HEK293 (cell line): ENCODE data around the gene NSFL1C.

Source experiments
- CTCF ChIA-PET: fragments of 350-600 bp; formaldehyde crosslinking; extraction: SDS; loops from one replicate; lab custom pipeline; 2021; ENCODE audit warnings: antibody characterized with exemption; lab: Yijun Ruan, JAX
- POLR2A ChIA-PET: fragments of 300-600 bp; formaldehyde crosslinking; extraction: SDS; loops from one replicate; lab custom pipeline; 2020; ENCODE audit warnings: antibody characterized with exemption, inconsistent platforms; lab: Yijun Ruan, JAX
- H3K27ac ChIP-seq: fragments of 200-500 bp; sonication (Bioruptor generic); 2 replicates; pipeline ENCODE4 v1.5.1; 2014; ENCODE audit warnings: low read depth, low read length, control low read depth, inconsistent platforms; ENCODE audit errors: extremely low read depth
- H3K36me3 ChIP-seq, 2 experiments: fragments of 200-500 bp in 1 of 2; sonication (Bioruptor generic) in 1 of 2; 1 replicate in 1 of 2; 2 replicates in 1 of 2; pipeline ENCODE4 v1.5.1; 2014 to 2017; ENCODE audit warnings: inconsistent platforms in 2 of 2, low read length in 2 of 2; ENCODE audit not compliant: control insufficient read depth in 2 of 2, insufficient read depth in 1 of 2
- H3K4me1 ChIP-seq: fragments of 200-500 bp; sonication (Bioruptor generic); 2 replicates; pipeline ENCODE4 v1.5.1; 2014; ENCODE audit warnings: mild to moderate bottlenecking, low read length, inconsistent platforms; ENCODE audit not compliant: control insufficient read depth, insufficient read depth
- H3K4me3 ChIP-seq: 2 replicates; pipeline ENCODE4 v1.5.1; 2011; ENCODE audit warnings: low read depth, mild to moderate bottlenecking, control low read depth, low read length, moderate library complexity
- H3K9me3 ChIP-seq: fragments of 200-500 bp; sonication (Bioruptor generic); 2 replicates; pipeline ENCODE4 v1.5.1; 2014; ENCODE audit warnings: low read depth, low read length, inconsistent platforms; ENCODE audit not compliant: control insufficient read depth, insufficient read depth
- HIC1 ChIP-seq: fragments of 450-650 bp; formaldehyde crosslinking; IDR thresholded peaks from 2 replicates; pipeline ENCODE4 v1.5.1; 2016; ENCODE audit warnings: missing biosample characterization, missing genetic modification characterization
- HOXA7 ChIP-seq: sonication (generic); formaldehyde crosslinking; IDR thresholded peaks from 2 replicates; pipeline ENCODE4 v1.8.1; 2022; ENCODE audit warnings: missing genetic modification reagents, borderline replicate concordance
- INSM2 ChIP-seq: fragments of 450-650 bp; formaldehyde crosslinking; IDR thresholded peaks from 2 replicates; pipeline ENCODE4 v1.5.1; 2016; ENCODE audit warnings: missing biosample characterization, missing genetic modification characterization
- KLF10 ChIP-seq: fragments of 450-650 bp; IDR thresholded peaks from 2 replicates; pipeline ENCODE4 v1.5.1; 2018; ENCODE audit warnings: missing biosample characterization, mild to moderate bottlenecking, missing genetic modification characterization
- REPIN1 ChIP-seq: fragments of 450-650 bp; formaldehyde crosslinking; IDR thresholded peaks from 2 replicates; pipeline ENCODE4 v1.5.1; 2017; ENCODE audit warnings: missing biosample characterization, missing genetic modification characterization, low read depth
- TRIM28 ChIP-seq: IDR thresholded peaks from 2 replicates; pipeline ENCODE4 v1.6.1; 2011; ENCODE audit warnings: low read length, control low read depth, borderline replicate concordance
- WT1 ChIP-seq: fragments of 450-650 bp; formaldehyde crosslinking; IDR thresholded peaks from 2 replicates; pipeline ENCODE4 v1.5.1; 2016; ENCODE audit warnings: missing biosample characterization, missing genetic modification characterization
- ZBTB1 ChIP-seq: fragments of 450-650 bp; formaldehyde crosslinking; IDR thresholded peaks from 2 replicates; pipeline ENCODE4 v1.5.1; 2016; ENCODE audit warnings: missing biosample characterization, missing genetic modification characterization
- ZBTB10 ChIP-seq: fragments of 450-650 bp; formaldehyde crosslinking; IDR thresholded peaks from 2 replicates; pipeline ENCODE4 v1.5.1; 2016; ENCODE audit warnings: missing biosample characterization, missing genetic modification characterization
- ZNF140 ChIP-seq: fragments of 450-650 bp; formaldehyde crosslinking; IDR thresholded peaks from 2 replicates; pipeline ENCODE4 v1.5.1; 2016; ENCODE audit warnings: missing biosample characterization, missing genetic modification characterization
- ZNF146 ChIP-seq: fragments of 450-650 bp; formaldehyde crosslinking; IDR thresholded peaks from 2 replicates; pipeline ENCODE4 v1.5.1; 2016; ENCODE audit warnings: missing biosample characterization, missing genetic modification characterization
- ZNF155 ChIP-seq: fragments of 450-650 bp; formaldehyde crosslinking; IDR thresholded peaks from 2 replicates; pipeline ENCODE4 v1.5.1; 2016; ENCODE audit warnings: missing biosample characterization, missing genetic modification characterization
- ZNF16 ChIP-seq: fragments of 450-650 bp; formaldehyde crosslinking; IDR thresholded peaks from 2 replicates; pipeline ENCODE4 v1.5.1; 2016; ENCODE audit warnings: low read depth, missing biosample characterization, missing genetic modification characterization
- ZNF24 ChIP-seq: fragments of 450-650 bp; formaldehyde crosslinking; IDR thresholded peaks from 2 replicates; pipeline ENCODE4 v1.5.1; 2016; ENCODE audit warnings: missing biosample characterization, missing genetic modification characterization
- ZNF280D ChIP-seq: fragments of 450-650 bp; formaldehyde crosslinking; IDR thresholded peaks from 2 replicates; pipeline ENCODE4 v1.5.1; 2016; ENCODE audit warnings: missing biosample characterization, missing genetic modification characterization
- ZNF292 ChIP-seq: fragments of 450-650 bp; formaldehyde crosslinking; IDR thresholded peaks from 2 replicates; pipeline ENCODE4 v1.5.1; 2016; ENCODE audit warnings: low read depth, missing biosample characterization, missing genetic modification characterization, borderline replicate concordance
- ZNF398 ChIP-seq: fragments of 450-650 bp; formaldehyde crosslinking; IDR thresholded peaks from 2 replicates; pipeline ENCODE4 v1.5.1; 2017; ENCODE audit warnings: missing biosample characterization, missing genetic modification characterization
- ZNF501 ChIP-seq: fragments of 450-650 bp; formaldehyde crosslinking; IDR thresholded peaks from 2 replicates; pipeline ENCODE4 v1.5.1; 2016; ENCODE audit warnings: missing biosample characterization, missing genetic modification characterization
- ZNF555 ChIP-seq: fragments of 450-650 bp; formaldehyde crosslinking; conservative IDR thresholded peaks from 2 replicates; pipeline ENCODE4 v1.5.1; 2017; ENCODE audit warnings: missing biosample characterization, mild to moderate bottlenecking, missing genetic modification characterization, inconsistent platforms
- ZNF571 ChIP-seq: fragments of 450-650 bp; formaldehyde crosslinking; IDR thresholded peaks from 2 replicates; pipeline ENCODE4 v1.5.0; 2017; ENCODE audit warnings: missing biosample characterization, missing genetic modification characterization
- ZNF580 ChIP-seq: fragments of 450-650 bp; formaldehyde crosslinking; IDR thresholded peaks from 2 replicates; pipeline ENCODE4 v1.5.1; 2016; ENCODE audit warnings: missing biosample characterization, missing genetic modification characterization
- ZNF792 ChIP-seq: fragments of 450-650 bp; formaldehyde crosslinking; IDR thresholded peaks from 2 replicates; pipeline ENCODE4 v1.5.1; 2016; ENCODE audit warnings: missing biosample characterization, missing genetic modification characterization
- ZNF830 ChIP-seq: fragments of 450-650 bp; IDR thresholded peaks from 2 replicates; pipeline ENCODE4 v1.5.0; 2018; ENCODE audit warnings: missing biosample characterization, missing genetic modification characterization, low read depth, mild to moderate bottlenecking, moderate library complexity
- ZSCAN16 ChIP-seq: fragments of 450-650 bp; formaldehyde crosslinking; IDR thresholded peaks from 2 replicates; pipeline ENCODE4 v1.5.1; 2016; ENCODE audit warnings: missing biosample characterization, missing genetic modification characterization
- ZSCAN30 ChIP-seq: fragments of 450-650 bp; IDR thresholded peaks from 2 replicates; pipeline ENCODE4 v1.5.1; 2018; ENCODE audit warnings: missing biosample characterization, mild to moderate bottlenecking, missing genetic modification characterization, moderate library complexity

The NSFL1C gene

GRCh38 chr20:1466211-1467081 is at the start of gene NSFL1C:
Gene NSFL1C (minus strand): TSS chr20:1466849. CDS start chr20:1466824, 25 bp downstream.
- CTCF ChIA-PET: interaction anchor here (0.6 to 5.0 kb wide), 25 partner anchors 8 to 706 kb away, joined by 3 to 60 read pairs (median 3); no protein-coding TSS in a partner anchor
- POLR2A ChIA-PET: interaction anchor here (0.6 to 1.1 kb wide), 3 partner anchors 11 to 200 kb away, joined by 3 to 4 read pairs (median 3); partner anchors contain the start of gene SNPH
- H3K4me1 ChIP-seq: peaks cover 8% of the 10 kb centered on the region
- H3K27ac ChIP-seq: peak within 1 kb of the TSS; percentile 89
- H3K9me3 ChIP-seq: no peaks in the 10 kb centered on the region
- H3K36me3 ChIP-seq: peaks cover 12 to 38% of the 10 kb centered on the region in 2 experiments
- peak within 1 kb of the TSS; percentile 87 for H3K4me3 ChIP-seq
- TF ChIP-seq KLF10 (peak; percentile 92), ZSCAN30 (tag by site-specific recombination) (peak; percentile 99), ZNF571 (tag by site-specific recombination) (no peak), ZSCAN16 (tag by site-specific recombination) (0 out of 2 replicates have a peak, but pooled peaks have one; percentile 36), INSM2 (tag by site-specific recombination) (no peak), ZNF292 (tag by site-specific recombination) (no peak), ZNF155 (tag by site-specific recombination) (no peak), ZNF16 (tag by site-specific recombination) (no peak), HOXA7 (CRISPR knock-in tag) (no peak), WT1 (tag by site-specific recombination) (no peak; the same call in 1 of the 2 replicates), ZNF501 (tag by site-specific recombination) (peak; percentile 61; the same call in 1 of the 2 replicates), HIC1 (no peak), ZNF580 (tag by site-specific recombination) (no peak), REPIN1 (tag by site-specific recombination) (peak; percentile 69; the same call in 1 of the 2 replicates), ZNF398 (peak; percentile 33), TRIM28 (no peak), ZNF830 (tag by site-specific recombination) (no peak), ZNF24 (tag by site-specific recombination) (no peak), ZBTB10 (tag by site-specific recombination) (no peak), ZNF555 (no peak), ZBTB1 (no peak), ZNF792 (tag by site-specific recombination) (no peak), ZNF280D (tag by site-specific recombination) (no peak), ZNF146 (tag by site-specific recombination) (0 out of 2 replicates have a peak, but pooled peaks have one; percentile 24), ZNF140 (tag by site-specific recombination) (no peak)
